ENCODE data around the gene PTPN9. TPM values are rescaled to one million over a fixed set of nuclear protein-coding genes. Genes with fewer than 3 reads are reported as not detected.
"Not testable (repeated sequence)": the region's sequence is repeated elsewhere in the genome, so short reads cannot be mapped to it uniquely, and the experiment has no call there.

PTPN9 gene
- total RNA-seq, 1 donor from 2014 or later: 138 TPM

GRCh38 chr15:75573648-75574384 is 5.3 kb downstream of the PTPN9 start:
- no peak for DNase-seq
- Mint-ChIP-seq H3K9me3 (ENCODE audit: unreplicated experiment) (peaks cover 13% of the 10 kb centered on the region), H3K27ac (ENCODE audit: unreplicated experiment) (peak overlapping the region; percentile 92), H3K36me3 (ENCODE audit: unreplicated experiment) (no peaks in the 10 kb centered on the region), H3K4me1 (ENCODE audit: low read depth, unreplicated experiment) (peaks cover 16% of the 10 kb centered on the region), H3K4me3 (ENCODE audit: unreplicated experiment) (peak overlapping the region; percentile 89), H3K27me3 (ENCODE audit: unreplicated experiment) (peaks cover 11% of the 10 kb centered on the region)
- TF ChIP-seq, protein P1, sequence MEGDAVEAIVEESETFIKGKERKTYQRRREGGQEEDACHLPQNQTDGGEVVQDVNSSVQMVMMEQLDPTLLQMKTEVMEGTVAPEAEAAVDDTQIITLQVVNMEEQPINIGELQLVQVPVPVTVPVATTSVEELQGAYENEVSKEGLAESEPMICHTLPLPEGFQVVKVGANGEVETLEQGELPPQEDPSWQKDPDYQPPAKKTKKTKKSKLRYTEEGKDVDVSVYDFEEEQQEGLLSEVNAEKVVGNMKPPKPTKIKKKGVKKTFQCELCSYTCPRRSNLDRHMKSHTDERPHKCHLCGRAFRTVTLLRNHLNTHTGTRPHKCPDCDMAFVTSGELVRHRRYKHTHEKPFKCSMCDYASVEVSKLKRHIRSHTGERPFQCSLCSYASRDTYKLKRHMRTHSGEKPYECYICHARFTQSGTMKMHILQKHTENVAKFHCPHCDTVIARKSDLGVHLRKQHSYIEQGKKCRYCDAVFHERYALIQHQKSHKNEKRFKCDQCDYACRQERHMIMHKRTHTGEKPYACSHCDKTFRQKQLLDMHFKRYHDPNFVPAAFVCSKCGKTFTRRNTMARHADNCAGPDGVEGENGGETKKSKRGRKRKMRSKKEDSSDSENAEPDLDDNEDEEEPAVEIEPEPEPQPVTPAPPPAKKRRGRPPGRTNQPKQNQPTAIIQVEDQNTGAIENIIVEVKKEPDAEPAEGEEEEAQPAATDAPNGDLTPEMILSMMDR (IDR thresholded peaks at IDR 0.05; ENCODE audit: partially characterized antibody, unreplicated experiment): no peak

DNA sequence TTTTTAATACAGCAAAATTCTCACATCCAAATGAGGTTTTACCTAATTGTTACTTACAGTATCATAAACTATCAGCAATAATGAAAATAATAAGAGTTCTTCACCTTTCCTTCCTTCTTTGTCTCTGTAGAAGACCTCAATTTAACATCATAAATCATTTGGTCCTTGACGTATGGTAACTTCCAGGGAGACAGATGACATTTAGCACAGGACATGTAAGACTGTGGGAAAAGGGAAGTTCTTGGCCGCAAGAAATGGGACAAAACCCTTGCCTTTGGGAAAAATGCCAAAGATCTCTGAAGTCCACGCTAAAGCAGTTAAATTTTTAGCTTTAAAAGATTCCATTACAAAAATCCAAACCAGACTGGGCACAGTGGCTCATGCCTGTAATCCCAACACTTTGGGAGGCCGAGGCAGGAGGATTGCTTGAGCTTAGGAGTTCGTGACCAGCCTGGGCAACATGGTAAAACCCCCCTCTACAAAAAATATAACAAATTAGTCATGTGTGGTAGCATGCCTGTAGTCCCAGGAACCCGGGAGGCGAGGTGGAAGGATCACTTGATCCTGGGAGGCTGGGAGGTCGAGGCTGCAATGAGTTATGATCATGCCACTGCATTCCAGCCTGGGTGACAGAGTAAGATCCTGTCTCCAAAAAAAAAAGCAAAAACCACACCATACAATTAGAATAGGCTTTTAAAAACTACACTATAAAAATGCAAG is 8.8 kb downstream of the PTPN9 start:
- H3K27me3 Mint-ChIP-seq (ENCODE audit: unreplicated experiment): peaks cover 5% of the 10 kb centered on the region
- no peak for DNase-seq
- no peak overlapping the region for H3K27ac Mint-ChIP-seq (ENCODE audit: unreplicated experiment)
- peaks cover 26% of the 10 kb centered on the region for H3K4me1 Mint-ChIP-seq (ENCODE audit: low read depth, unreplicated experiment)
- no peaks in the 10 kb centered on the region for H3K36me3 Mint-ChIP-seq (ENCODE audit: unreplicated experiment)
- TF ChIP-seq, protein P1 (IDR thresholded peaks at IDR 0.05; ENCODE audit: partially characterized antibody, unreplicated experiment): no peak
- peaks cover 4% of the 10 kb centered on the region for H3K9me3 Mint-ChIP-seq (ENCODE audit: unreplicated experiment)
- no peak overlapping the region for H3K4me3 Mint-ChIP-seq (ENCODE audit: unreplicated experiment)

DNA sequence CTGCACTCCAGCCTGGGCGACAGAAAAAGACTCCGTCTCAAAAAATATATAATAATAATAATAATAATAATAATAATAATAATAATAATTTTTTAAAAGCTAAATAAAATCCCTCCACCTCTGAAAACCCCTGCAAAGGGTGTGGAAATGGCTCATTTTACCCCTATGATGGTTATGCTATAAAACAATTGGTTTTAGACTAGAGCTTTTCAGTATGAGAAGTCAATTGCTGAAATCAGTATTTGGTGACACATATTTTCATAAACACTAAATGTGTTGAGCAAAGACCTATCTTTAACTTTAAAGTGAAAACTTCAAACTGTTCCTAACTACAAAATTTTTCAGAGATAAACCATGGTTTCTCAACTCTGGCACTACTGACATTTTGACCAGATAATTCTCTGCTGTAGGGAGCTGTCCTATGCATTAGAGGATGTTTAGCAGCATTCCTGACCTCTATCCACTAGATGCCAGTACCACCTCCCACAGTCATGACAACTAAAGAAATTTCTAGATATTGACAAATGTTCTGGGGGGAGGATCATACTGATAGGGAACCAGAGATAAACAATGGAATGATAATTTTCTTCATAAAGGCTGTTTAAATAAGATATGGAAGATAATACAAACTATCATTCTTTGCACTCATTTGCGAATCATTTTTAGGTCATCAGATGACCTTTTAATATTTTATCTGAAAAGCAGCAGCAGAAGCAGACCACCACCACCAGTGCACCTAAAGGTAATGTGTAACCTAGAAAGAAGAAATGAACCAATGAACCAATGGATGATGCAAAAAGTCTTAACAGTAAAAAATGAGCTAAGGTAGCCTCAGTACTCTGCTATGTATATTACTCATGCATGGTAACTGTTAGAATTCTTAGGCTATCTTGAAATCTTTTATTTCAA is 13.8 kb downstream of the PTPN9 start:
- Mint-ChIP-seq H3K9me3 (ENCODE audit: unreplicated experiment) (peaks cover 5% of the 10 kb centered on the region), H3K4me3 (ENCODE audit: unreplicated experiment) (peak overlapping the region; percentile 49), H3K27ac (ENCODE audit: unreplicated experiment) (peak overlapping the region; percentile 18), H3K4me1 (ENCODE audit: low read depth, unreplicated experiment) (peaks cover 15% of the 10 kb centered on the region), H3K36me3 (ENCODE audit: unreplicated experiment) (no peaks in the 10 kb centered on the region), H3K27me3 (ENCODE audit: unreplicated experiment) (peaks cover 2% of the 10 kb centered on the region)
- DNase-seq: no peak
- TF ChIP-seq, protein P1 (IDR thresholded peaks at IDR 0.05; ENCODE audit: partially characterized antibody, unreplicated experiment): no peak

GRCh38 chr15:75561888-75562287 is 17.2 kb downstream of the PTPN9 start:
- TF ChIP-seq, protein P1 (IDR thresholded peaks at IDR 0.05; ENCODE audit: partially characterized antibody, unreplicated experiment): no peak
- peak overlapping the region; percentile 84 for H3K27ac Mint-ChIP-seq (ENCODE audit: unreplicated experiment)

GRCh38 chr15:75559360-75559759 is 19.8 kb downstream of the PTPN9 start:
- Mint-ChIP-seq H3K4me3 (ENCODE audit: unreplicated experiment) (peak overlapping the region; percentile 70), H3K4me1 (ENCODE audit: low read depth, unreplicated experiment) (peaks cover 22% of the 10 kb centered on the region), H3K27ac (ENCODE audit: unreplicated experiment) (peak overlapping the region; percentile 99), H3K27me3 (ENCODE audit: unreplicated experiment) (peaks cover 18% of the 10 kb centered on the region), H3K9me3 (ENCODE audit: unreplicated experiment) (peaks cover 22% of the 10 kb centered on the region)
- peak; percentile 58 for DNase-seq
- H3K36me3 Mint-ChIP-seq (ENCODE audit: unreplicated experiment): not testable (repeated sequence)

More at GRCh38 chr15:75561888-75562287, 17.2 kb downstream of the PTPN9 start:
- Mint-ChIP-seq H3K4me3 (ENCODE audit: unreplicated experiment) (no peak overlapping the region), H3K9me3 (ENCODE audit: unreplicated experiment) (peaks cover 10% of the 10 kb centered on the region), H3K36me3 (ENCODE audit: unreplicated experiment) (no peaks in the 10 kb centered on the region), H3K4me1 (ENCODE audit: low read depth, unreplicated experiment) (peaks cover 20% of the 10 kb centered on the region), H3K27me3 (ENCODE audit: unreplicated experiment) (peaks cover 10% of the 10 kb centered on the region)
- no peak for DNase-seq

- peak overlapping the region; percentile 99 for H3K27ac Mint-ChIP-seq (ENCODE audit: unreplicated experiment)
- peaks cover 23% of the 10 kb centered on the region for H3K9me3 Mint-ChIP-seq (ENCODE audit: unreplicated experiment)
- not testable (repeated sequence) for H3K36me3 Mint-ChIP-seq (ENCODE audit: unreplicated experiment); H3K4me3 Mint-ChIP-seq (ENCODE audit: unreplicated experiment); DNase-seq
- peaks cover 22% of the 10 kb centered on the region for H3K4me1 Mint-ChIP-seq (ENCODE audit: low read depth, unreplicated experiment)
- peaks cover 19% of the 10 kb centered on the region for H3K27me3 Mint-ChIP-seq (ENCODE audit: unreplicated experiment)
Measured at GRCh38 chr15:75558955-75559354, 20.2 kb downstream of the PTPN9 start.
